Smooth muscle cell of the brain vasculature (primary cell): ENCODE measurements around the gene GPR160.

ENCODE experiments used
- DNase-seq: peaks from one replicate; pipeline ENCODE4 v3.0.0-alpha.2; 2012; ENCODE audit warnings: low read depth, low spot score

Gene GPR160

DNA sequence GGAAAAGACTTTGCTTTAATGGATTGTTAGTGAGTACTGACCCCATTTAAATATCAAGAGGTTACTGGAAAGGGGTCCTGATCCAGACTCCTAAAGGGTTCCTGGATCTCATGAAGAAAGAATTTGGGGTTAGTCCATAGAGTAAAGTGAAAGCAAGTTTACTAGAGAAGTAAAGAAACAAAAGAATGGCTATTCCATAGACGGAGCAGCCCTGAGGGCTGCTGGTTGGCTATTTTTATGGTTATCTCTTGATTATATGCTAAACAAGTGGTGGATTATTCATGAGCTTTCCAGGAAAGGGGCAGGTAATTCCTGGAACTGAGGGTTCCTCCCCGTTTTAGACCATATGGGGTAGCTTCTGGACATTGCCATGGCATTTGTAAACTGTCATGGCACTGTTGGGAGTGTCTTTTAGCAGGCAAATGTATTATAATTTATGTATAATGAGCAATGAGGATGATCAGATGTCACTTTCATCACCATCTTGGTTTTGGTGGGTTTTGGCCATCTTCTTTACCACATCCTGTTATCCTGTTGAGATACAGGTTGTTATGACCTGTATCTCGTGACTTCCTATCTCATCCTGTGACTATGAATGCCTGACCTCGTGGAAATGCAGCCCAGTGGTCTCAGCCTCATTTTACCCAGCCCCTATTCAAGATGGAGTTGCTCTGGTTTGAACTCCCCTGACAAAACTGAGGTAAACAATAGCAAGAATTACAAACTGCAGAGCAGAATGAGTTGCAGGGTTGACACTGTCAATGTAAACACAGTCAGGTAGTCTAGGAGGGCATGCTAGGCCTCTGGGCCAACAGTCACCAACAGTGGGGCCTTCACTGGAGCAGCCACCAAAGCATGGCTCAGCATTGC, 10.3 kb upstream of the GPR160 start:
- DNase-seq, result no peak

DNA sequence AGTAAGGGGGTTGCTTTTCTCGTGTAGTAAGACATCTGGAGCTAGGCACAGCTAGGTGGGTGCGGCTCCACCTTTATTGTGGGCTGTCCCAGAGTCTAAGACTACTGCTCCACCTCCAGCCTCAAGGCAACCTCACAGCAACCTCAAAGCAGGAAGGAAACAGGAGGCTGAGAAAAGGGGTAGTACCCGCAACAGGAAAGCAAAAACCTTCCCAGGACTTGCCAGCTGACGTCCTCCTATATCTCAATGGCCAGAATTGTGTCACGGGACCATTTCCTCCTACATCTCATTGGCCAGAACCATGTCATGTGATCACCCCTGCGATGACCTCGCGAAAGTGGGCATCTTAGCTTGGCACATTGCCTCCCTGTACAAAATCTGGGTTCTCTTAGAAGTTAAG, 4.3 kb upstream of the GPR160 start:
- no peak for DNase-seq

DNA sequence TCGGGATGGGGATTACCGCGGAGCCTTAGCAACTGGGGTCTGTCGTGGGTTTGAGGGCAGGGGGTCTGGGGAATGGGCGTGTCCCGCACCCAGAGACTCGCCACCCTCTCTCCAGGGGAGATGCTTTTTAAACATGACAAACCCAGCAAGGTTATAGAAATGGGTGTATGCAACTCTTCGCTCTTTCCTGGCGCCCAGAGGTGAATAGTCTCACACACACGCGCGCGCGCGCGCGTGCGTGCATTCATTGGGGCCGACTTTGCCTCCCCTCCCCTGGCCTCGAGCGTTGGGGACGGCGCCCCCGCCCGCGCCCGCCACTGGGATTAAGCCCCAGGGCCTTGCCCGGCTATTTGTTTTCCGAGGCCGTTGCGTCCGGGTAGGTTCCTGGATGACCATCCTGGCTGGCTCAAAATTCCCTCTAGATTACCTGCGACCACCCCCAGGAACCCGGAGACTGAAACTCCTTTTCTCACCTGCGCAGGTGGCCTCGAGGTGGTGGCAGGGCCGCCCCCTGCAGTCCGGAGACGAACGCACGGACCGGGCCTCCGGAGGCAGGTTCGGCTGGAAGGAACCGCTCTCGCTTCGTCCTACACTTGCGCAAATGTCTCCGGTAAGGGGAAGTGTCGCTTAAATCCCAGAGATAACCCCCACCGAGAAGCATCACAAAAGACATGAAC, 777 bp downstream of the GPR160 start:
- no peak for DNase-seq

DNA sequence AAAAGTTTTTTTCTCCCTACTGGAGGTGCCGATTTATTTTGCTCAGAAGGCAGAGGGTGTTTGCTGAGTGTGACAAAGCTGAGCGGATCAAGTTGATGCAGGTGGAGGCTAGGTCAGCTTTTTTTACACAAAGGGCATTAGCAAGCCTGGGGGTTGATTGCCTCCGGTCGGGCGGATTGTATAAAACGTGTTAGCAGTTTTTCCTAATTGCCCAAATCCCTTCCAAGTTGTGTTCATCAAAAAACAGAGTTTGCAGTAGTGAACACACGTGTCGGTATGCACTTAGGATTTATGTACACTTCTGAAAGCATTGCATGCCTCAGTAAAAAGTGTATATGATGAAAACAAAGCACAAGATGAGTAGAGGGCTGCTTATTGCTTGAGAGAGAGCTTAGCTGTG, 2.6 kb downstream of the GPR160 start:
- DNase-seq, result no peak

DNA sequence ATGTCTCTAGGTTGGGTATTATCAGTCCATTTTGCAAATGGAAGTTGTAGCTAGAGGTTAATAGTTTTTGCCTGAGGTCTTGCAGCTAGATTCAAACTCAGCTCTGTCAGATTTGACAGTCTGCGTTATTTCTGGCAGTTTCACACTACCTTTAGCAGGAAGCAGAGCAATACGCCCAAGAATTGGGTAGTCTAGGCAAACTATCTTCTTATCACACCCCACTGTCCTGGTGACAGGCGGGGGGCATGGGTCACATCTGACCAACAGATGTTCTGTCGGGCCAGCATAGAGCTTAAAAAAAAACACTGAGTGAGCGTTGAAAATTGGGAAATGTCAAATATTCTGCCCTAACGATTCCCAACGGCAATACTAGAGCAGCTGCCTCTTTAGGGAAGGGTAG, 5.7 kb downstream of the GPR160 start:
- DNase-seq, result no peak

DNA sequence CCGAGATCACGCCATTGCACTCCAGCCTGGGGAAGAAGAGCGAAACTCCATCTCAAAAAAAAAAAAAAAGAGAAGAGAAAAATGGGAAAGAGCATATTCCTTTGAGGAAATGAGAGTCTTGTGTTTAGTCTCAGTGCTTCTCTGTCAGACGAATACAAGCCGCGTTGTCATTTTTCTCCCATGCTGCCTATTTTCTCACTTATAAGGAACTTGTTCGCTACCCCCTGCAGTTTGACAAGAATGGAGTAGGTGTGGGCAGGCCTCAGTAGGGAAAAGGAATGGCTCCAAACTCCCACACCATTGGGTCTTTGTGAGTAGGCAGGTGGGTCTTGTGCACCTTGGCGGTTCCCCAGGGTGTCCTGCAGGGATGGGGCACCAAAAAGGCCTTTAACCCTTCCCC, 6.5 kb downstream of the GPR160 start:
- no peak for DNase-seq

DNA sequence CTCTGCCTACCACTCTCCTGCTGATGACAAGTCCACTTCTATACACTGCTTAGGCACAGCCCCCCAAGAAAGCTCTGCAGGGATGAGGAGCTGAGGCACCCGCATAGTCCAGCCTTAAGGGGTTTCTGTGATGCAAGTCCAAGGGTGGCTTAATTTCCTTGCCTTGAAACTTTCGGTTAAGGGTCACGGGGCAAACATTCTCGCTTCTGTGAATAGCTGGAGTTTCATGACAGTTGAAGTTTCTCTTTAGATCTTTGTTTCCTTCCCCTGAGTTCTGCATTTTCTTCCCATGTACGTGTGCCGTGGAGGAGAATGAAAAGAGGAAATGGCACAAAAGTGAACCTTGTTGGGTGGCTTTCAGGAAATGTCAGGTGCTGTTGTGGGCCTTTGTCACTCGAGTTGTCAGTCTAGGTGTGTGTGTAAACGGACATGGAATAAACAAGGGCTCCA, 7.0 kb downstream of the GPR160 start:
- DNase-seq, result no peak

DNA sequence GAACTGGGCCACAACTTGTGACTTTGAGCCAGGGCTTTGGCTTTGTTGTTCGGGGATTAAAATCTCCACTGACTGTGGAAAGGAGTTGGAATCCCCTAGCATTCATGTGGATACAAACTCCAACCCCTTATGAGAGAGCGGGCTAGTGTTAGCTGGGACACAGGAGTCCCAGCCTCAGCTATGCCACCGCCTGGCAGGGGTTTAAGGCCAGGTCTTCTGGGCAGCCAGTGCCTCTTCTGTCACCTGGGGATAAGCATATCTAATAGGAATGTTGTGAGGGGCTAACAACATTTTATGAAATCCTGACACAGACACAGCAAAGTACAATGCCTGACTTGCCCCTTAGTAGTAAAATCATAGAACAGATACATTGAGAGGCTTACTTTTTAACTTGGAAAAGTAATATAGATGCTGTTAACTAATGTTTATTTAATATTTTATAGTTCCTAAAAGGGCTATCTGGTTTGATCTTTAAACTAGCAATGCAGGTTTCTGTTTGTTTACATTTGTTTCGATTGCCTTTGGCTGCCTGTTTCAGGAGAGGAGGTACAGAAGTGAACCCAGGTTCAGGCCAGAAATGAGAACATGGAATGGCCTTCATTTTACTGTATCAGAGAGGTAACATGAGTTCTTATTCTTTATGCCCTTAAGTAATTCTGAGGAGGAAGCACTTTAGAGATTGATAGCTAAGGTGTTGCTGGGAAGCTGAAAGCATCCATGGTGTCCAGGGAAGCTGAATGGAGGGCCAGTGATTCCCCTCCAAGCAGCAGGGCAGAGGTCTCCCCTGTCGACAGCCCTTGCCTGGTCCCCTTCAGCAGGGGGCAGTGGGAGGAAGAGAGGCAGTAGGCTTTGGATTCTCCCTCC, 8.7 kb downstream of the GPR160 start:
- DNase-seq, result no peak

DNA sequence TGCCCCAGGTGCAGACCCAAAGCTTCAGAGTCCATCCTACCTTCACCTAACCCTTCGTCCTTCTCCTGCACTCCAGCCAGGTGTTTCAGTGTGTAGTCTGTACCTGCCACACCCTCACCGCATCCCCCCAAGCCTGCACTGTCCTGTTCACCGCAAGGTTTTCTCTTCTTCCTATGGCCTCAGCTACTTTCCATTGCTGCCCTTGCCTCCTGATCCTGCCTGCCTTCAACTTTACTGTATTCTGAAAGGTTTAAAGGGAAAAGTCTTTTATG, 9.3 kb downstream of the GPR160 start:
- DNase-seq, result no peak

DNA sequence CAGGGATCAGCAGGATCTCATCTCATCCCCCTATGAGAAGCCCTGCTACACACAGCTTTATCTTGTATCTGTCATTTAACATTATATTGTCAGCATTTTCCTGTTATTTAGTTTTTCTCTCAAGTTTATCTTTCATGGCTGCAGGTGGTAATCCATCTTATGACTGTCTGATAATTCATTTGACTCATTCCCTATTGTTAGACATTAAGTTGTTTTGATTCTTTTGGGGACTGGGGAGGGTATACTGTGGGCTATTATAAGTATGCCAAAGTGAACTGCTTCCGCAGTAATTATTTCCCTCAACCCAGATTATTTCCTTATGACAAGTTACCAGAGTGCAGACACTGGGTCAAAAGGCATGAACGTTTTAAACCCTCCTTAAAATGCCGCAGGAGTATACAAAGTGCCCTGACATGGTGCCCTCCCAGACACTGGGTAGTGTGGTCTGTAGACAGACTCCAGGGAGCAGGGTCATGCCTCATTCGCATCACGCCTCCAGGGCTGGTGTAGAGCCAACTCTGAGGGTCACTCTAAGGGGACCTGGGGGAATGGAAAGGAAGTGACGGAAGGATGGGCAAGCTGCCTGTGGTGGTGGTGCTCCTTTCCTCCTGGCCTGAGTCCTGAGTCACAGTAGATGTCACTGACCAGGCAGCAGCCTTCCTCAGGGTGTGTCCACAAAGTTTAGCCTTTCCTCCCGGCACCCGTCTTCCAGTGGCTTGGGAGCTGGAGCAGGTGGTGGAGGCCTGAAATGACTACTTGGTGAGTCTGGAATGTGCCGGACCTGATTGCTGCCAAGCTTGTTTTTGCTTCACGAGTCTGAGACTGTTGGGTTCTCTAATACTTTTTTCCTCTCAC, 11.6 kb downstream of the GPR160 start:
- no peak for DNase-seq

DNA sequence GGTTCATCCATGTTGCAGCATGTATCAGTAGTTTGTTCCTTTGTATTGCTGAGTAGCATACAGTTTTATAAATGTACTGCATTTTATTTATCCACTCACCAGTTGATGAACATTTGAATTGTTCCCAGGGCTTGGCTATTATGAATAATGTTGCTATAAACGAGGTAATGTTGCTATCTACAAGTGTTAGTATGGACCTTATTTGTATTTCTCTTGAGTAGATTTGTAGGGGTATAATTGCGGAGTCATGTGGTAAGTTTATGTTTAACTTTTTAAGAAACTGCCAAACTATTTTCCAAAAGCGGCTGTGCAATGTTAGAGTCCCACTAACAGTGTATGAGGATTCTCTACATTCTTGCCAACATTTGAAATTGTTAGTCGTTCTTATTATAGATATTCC, 13.0 kb downstream of the GPR160 start:
- DNase-seq, result no peak

DNA sequence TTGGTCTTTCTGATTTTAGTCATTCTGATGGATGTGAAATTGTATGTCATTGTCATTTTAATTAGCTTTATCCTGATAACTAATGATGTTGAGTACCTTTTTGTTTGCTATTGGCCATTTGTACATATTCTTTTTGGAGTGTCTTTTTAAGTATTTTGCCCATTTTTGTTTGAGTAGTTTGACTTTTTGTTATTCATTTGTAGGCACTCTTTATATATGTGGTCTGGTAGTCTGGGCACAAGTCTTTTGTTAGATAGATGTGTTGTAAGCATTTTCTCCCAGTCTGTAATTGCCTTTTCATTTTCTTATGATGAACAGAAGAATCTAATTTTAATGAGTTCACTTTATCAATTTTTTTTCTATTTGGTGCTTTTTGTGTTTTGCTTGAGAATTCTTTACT, 14.6 kb downstream of the GPR160 start:
- DNase-seq, result no peak

DNA sequence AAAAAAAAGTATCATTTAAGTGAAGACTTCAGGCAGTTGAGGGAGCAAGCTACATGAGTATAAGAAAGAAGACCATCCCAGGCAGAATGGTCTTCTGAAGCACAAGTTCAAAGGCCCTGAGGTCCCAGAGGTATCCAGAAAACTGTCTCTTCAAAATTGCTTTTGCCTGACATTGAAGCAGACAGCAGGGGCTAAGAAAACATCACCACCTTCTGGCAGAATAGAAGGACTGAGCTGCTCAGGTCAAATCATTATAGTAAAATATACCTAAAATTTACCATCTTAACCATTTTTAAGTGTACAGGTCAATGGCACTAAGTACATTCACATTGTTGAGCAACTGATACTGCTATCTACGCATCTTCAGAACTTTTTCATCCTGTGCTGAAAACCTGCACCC, 16.4 kb downstream of the GPR160 start:
- no peak for DNase-seq

DNA sequence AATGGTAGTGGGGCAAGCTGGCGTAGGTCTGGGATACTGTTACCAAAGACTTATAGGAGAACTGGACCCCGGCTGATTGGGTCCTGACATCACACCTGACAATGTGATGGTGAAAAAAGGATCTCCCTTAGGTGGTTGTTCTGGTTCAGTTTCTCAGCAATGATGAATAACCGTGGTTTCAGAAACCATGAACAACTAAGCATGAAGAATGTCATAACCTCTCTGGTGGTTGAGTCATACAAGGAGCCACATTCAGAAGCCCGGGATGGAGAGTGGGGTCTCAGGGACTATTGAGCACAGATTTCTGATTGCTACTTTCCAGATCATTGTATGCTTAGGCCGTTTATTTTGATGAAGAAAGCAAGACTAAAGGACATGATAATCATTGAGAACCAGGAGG, 17.4 kb downstream of the GPR160 start:
- no peak for DNase-seq

DNA sequence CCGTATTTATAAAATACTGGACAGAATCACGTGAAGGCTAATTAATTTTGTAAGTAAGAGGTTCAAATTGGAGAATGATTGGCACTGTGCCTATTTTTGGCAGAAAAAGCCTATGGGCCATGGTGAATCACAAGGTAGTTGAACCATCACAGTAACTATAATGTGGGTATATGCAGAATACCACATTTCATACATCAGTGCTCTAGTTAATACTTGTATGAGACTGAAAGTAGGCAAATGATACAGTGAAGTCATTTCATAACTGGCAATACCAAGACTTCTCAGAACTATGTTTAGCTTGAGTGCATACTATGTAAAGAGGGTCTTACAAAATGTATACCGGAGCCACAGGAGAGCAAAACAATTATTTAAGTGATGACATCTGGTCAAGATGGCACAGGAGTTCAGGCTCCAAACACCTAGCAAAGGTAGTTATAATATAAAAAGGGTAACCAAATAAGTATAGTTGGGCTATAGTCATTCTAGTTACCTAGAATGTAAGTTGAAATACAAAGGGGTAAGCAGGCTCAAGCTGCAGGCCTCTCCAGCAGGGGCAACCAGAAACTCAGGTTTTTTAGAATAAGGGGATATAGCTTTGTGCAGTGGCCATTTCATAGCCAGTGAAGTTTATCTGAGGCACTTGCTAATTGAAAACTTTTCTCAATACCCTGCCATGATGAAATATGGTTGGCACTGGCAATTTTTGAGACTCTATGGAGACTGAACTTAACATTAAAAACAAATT, 19.1 kb downstream of the GPR160 start:
- no peak for DNase-seq

DNA sequence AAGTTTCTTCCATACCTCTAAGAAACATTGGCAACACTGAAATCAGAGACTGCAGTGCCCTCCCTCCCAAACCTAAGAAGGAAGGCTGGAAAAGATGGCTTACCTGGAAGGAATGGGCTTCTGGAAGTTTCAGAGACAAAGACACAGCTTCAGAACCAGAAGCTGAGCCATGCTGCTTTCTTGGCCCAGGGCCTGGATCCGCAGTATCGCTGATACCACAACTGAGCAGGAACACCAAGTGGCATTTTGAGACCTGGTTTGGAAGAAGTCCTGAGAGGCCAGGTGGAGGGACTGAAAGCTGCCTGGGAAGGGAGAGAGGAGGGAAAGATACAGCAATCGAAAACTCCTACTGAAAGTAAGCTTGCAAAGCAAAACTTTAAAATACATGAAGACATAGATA, 19.8 kb downstream of the GPR160 start:
- no peak for DNase-seq

DNA sequence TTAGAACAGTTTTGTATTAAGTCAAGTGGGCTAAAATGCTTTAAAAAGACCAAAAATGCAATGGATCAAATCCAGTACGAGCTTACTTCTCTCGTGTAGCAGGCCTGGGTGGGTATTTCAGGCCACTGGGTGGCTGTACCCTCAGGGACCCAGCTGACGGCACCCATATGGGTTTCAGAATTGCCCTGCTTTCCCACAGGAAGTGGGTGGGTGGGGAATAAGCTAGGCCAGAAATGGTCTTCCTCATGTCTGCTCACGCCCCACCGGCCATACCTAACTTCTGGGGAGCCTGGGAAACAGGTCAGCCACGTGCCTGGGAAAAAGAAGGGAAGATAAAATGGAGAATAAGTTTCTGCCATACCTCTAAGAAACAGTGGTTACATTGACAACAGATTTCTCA, 20.3 kb downstream of the GPR160 start:
- no peak for DNase-seq

DNA sequence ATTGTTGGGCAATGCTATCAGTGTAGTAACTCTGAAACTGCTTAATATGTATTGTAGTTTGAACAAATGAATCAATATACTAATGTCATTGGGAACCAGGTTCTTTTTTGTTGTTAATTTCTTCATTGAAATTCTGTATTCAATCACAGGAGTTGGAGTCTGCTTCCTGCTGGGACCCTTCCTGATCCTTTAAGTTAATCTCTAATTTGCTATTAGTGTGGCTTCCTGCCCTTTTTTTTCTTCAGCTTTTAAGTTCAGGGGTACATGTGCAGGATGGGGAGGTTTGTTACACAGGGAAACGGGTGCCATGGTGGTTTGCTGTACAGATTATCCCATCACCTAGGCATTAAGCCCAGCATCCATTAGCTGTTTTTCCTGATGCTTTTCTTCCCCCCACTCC, 21.7 kb downstream of the GPR160 start:
- DNase-seq, result no peak

DNA sequence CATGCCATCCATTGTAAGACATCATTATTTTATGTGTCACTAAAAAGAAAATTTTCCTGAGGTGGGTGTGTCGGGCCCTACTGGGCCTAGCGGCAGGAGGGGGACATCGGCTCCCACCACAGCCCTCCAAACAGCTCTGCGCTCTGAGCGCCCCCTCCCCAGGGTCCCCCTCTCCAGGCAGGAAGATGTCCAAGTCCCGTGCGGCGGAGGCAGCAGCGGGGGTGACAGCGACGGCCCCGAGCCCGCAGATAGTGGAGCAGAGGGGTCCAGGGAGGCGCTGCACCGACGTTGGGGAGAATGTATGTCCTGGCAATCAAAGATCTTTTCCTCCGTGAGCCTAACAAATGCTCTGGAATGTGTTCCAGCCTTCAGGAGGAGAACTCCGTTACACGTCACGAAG, 24.3 kb downstream of the GPR160 start:
- no peak for DNase-seq

DNA sequence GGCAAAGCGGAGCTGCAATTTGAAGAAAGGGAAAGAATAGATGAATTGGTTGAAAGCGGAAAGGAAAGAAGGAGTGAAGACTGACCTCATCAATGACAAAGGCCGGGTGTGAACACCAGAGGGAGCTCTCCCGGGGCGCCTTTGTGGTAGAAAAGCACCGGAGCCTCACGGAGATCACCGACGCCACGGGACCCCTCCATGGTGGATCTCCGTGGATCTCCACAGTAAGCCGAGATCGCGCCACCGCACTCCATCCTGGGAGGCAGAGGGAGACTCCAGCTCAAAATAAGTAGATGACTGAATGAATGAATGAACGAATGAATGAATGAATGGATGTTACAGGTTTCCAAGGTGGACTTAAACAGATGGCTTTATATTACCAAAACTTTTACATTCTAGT, 25.0 kb downstream of the GPR160 start:
- DNase-seq, result no peak

DNA sequence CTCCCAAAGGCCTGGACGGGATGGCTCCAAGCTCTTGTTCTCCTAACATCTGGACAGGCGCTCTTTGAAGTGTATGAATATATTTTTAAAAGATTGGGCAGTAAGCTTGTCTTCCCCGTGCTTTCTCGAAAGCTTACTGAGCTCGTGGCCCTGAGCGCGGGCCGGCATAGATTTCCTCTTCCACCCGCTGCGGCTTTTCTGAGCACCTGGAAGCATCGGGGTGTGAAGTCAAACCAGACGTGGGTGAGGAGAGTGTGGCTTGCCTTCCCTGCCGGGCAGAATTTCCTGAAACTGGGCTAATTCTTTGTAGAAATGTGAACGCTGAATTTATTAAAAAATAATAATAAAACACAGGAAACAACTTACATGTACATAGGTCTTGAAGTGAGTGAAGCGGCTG, 25.9 kb downstream of the GPR160 start:
- no peak for DNase-seq
